ENCODE data around the gene THAP8.

- no peak for TF ChIP-seq CTCF (IDR thresholded peaks at IDR 0.05; ENCODE audit: low read depth, low read length)
- TF ChIP-seq POLR2A (IDR thresholded peaks at IDR 0.05; ENCODE audit: extremely low read depth, insufficient read length), result no peak
- TF ChIP-seq MYC (IDR thresholded peaks at IDR 0.05; ENCODE audit: low read depth, low read length), result no peak
- TF ChIP-seq MAX (IDR thresholded peaks at IDR 0.05; ENCODE audit: low read depth, low read length), result no peak
Observed at GRCh38 chr19:36031308-36031707, 22.8 kb downstream of the THAP8 start.
